Peyer's patch (tissue), 4 donors: ENCODE results near the gene APOBEC3F. TPM values are rescaled to one million over a fixed set of nuclear protein-coding genes. Genes with fewer than 3 reads are reported as not detected.
"Not testable (repeated sequence)": the region's sequence is repeated elsewhere in the genome, so short reads cannot be mapped to it uniquely, and the experiment has no call there.

Experiments
- DNase-seq, 3 donors: peaks; one replicate each; pipeline ENCODE4 v3.0.0-alpha.2; 2017 to 2019
- H3K27ac ChIP-seq, 4 donors: fragments of 200-600 bp; sonication (generic); one replicate each; pipeline ENCODE4 v1.5.1; 2016 to 2019
- H3K27me3 ChIP-seq, 2 donors: fragments of 200-600 bp; sonication (generic); one replicate each; pipeline ENCODE4 v1.5.1; 2019
- H3K36me3 ChIP-seq, 3 donors: fragments of 200-600 bp; sonication (generic); one replicate each; pipeline ENCODE4 v1.5.1; 2016 to 2019
- H3K4me1 ChIP-seq, 4 donors: fragments of 200-600 bp; sonication (generic); one replicate each; pipeline ENCODE4 v1.5.1; 2016 to 2019
- H3K4me3 ChIP-seq, 4 donors: fragments of 200-600 bp; sonication (generic); 1 replicate in 3 of 4; 2 replicates in 1 of 4; pipeline ENCODE4 v1.5.1; 2016 to 2019; ENCODE audit warnings: mild to moderate bottlenecking in 1 of 4
- H3K9me3 ChIP-seq, 4 donors: fragments of 200-600 bp; sonication (generic); one replicate each; pipeline ENCODE4 v1.5.1; 2016 to 2019; ENCODE audit warnings: mild to moderate bottlenecking in 1 of 4
- POLR2A ChIP-seq, 2 donors: fragments of 450-650 bp; IDR thresholded peaks; one replicate each; pipeline ENCODE4 v1.5.1; 2017; ENCODE audit warnings: antibody characterized with exemption in 2 of 2, mild to moderate bottlenecking in 2 of 2, moderate library complexity in 2 of 2
- total RNA-seq, 4 donors: library from RNA; depleted of rRNA; stranded (reverse); fragments of >200 nt; gene quantifications; one replicate each; pipeline ENCODE4 v1.1.0, GENCODE V29; 2016
- TF ChIP-seq, protein P1 (sequence below), 6 experiments: fragments of 450-650 bp in 4 of 6; fragments of 200-600 bp in 2 of 6; sonication (generic) in 1 of 6; IDR thresholded peaks; one replicate each; pipeline ENCODE4 v1.5.1; 2017 to 2019; ENCODE audit warnings: antibody characterized with exemption in 6 of 6, mild to moderate bottlenecking in 3 of 6, moderate library complexity in 1 of 6

The APOBEC3F gene
- total RNA-seq, 4 donors from 2014 or later, result 0.70 to 8.3 (median 1.6) TPM

DNA sequence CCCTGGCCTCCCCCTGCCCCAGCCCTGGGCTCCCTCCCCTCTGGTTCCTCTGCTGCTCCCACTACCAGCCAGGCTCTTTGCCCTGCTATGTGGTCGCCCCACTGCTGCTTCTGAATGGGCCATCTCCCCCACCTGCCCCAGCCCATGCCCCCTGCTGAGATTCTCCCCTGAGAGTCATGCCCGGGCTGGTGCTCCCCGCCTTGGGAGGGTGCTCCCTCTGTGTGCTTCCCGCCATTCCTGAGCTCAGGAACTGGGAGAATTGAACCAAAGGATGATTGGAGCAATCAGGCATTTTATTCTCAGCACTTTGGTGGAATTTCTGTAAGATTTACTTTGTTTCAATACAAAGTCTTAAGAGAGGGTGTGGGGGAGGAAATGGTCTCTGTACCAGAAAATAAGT, 12.9 kb upstream of the APOBEC3F start:
- Histone ChIP-seq H3K27ac (no peak overlapping the region), H3K9me3 (no peaks in the 10 kb centered on the region), H3K4me3 (no peak overlapping the region), H3K4me1 (no peaks in the 10 kb centered on the region), H3K27me3 (no peaks in the 10 kb centered on the region), H3K36me3 (no peaks in the 10 kb centered on the region)
- TF ChIP-seq, protein P1, sequence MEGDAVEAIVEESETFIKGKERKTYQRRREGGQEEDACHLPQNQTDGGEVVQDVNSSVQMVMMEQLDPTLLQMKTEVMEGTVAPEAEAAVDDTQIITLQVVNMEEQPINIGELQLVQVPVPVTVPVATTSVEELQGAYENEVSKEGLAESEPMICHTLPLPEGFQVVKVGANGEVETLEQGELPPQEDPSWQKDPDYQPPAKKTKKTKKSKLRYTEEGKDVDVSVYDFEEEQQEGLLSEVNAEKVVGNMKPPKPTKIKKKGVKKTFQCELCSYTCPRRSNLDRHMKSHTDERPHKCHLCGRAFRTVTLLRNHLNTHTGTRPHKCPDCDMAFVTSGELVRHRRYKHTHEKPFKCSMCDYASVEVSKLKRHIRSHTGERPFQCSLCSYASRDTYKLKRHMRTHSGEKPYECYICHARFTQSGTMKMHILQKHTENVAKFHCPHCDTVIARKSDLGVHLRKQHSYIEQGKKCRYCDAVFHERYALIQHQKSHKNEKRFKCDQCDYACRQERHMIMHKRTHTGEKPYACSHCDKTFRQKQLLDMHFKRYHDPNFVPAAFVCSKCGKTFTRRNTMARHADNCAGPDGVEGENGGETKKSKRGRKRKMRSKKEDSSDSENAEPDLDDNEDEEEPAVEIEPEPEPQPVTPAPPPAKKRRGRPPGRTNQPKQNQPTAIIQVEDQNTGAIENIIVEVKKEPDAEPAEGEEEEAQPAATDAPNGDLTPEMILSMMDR (IDR thresholded peaks at IDR 0.05), result no peak
- no peak for TF ChIP-seq POLR2A (IDR thresholded peaks at IDR 0.05)
- DNase-seq, result no peak

DNA sequence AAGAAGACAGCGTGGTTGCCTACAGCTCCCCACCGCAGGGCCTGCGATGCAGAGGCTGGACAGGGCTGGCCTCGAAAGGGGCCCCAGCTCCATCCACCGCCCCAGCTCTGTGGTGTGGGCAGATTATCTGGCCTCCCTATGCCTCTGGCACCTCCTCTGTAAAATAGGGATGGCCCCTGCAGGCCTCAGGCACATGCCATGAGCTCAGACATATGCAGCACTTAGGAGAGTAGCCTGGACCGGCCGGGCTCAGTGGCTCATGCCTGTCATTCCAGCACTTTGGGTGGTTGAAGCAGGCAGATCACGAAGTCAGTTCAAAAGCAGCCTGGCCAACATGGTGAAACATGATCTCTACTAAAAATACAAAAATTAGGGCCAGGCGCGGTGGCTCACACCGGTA, 12.4 kb upstream of the APOBEC3F start:
- no peak for TF ChIP-seq POLR2A (IDR thresholded peaks at IDR 0.05)
- TF ChIP-seq, protein P1 (IDR thresholded peaks at IDR 0.05), result no peak
- Histone ChIP-seq H3K36me3 (no peaks in the 10 kb centered on the region), H3K9me3 (no peaks in the 10 kb centered on the region), H3K27me3 (no peaks in the 10 kb centered on the region), H3K4me3 (no peak overlapping the region), H3K4me1 (no peaks in the 10 kb centered on the region), H3K27ac (no peak overlapping the region)
- no peak for DNase-seq

DNA sequence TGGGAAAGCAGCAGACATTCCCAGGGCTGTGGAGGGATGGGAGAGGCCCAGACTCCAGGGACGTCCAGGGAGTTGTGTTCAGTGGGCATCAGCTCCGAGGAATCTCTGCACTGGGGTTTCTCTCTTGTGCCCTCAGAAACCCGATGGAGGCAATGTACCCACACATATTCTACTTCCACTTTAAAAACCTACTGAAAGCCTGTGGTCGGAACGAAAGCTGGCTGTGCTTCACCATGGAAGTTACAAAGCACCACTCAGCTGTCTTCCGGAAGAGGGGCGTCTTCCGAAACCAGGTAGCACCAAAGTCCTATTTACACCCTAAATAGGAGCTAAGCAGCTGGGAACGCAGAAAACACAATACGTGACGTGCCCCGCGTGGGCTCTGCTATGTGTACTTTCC, 11.4 kb upstream of the APOBEC3F start:
- no peaks in the 10 kb centered on the region for H3K4me1 ChIP-seq
- no peak overlapping the region for H3K27ac ChIP-seq
- H3K9me3 ChIP-seq, result no peaks in the 10 kb centered on the region
- TF ChIP-seq POLR2A (IDR thresholded peaks at IDR 0.05), result no peak
- TF ChIP-seq, protein P1 (IDR thresholded peaks at IDR 0.05), result no peak
- no peaks in the 10 kb centered on the region for H3K27me3 ChIP-seq
- DNase-seq, result no peak
- H3K4me3 ChIP-seq, result no peak overlapping the region
- H3K36me3 ChIP-seq, result no peaks in the 10 kb centered on the region

DNA sequence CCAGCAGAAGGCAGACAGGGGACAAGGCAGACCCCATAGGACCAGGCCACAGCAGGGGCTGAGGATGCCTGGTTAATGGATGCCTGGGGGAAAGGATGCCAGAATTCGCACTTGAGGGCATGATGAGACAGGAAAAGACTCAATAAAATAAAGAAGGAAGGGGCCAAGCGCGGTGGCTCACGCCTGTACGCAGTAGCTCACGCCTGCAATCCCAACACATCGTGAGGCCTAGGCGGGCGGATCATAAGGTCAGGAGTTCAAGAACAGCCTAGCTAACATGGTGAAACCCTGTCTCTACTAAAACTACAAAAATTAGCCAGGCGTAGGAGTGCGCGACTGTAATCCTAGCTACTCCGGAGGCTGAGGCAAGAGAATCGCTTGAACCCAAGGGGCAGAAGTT, 10.0 kb upstream of the APOBEC3F start:
- Histone ChIP-seq H3K9me3 (no peaks in the 10 kb centered on the region), H3K27ac (no peak overlapping the region), H3K4me1 (no peaks in the 10 kb centered on the region), H3K4me3 (no peak overlapping the region), H3K27me3 (no peaks in the 10 kb centered on the region), H3K36me3 (no peaks in the 10 kb centered on the region)
- TF ChIP-seq, protein P1 (IDR thresholded peaks at IDR 0.05), result no peak
- no peak for TF ChIP-seq POLR2A (IDR thresholded peaks at IDR 0.05)
- DNase-seq, result no peak

DNA sequence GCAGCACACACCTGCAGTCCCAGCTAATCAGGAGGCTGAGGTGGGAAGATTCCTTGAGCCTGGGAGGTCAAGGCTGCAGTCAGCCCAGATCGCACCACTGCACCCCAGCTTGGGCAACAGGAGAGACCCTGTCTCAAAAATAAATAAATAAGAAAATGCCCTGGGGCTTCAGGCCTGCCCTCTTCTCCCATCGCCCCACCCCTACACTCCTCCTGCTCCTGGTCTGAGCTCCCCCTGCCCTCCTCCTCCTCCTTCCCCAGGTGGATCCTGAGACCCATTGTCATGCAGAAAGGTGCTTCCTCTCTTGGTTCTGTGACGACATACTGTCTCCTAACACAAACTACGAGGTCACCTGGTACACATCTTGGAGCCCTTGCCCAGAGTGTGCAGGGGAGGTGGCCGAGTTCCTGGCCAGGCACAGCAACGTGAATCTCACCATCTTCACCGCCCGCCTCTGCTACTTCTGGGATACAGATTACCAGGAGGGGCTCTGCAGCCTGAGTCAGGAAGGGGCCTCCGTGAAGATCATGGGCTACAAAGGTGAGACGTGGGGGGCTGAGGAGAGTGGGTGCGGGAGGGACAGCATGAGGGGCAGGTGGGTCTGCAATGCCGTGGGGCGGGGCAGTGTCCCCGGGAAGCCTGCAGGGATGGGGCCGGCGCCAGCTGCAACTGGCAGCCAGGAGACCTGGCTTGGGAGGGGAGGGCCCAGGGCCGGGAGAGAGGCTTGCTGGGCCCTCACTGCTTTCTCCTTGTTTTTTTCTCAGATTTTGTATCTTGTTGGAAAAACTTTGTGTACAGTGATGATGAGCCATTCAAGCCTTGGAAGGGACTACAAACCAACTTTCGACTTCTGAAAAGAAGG, 9.0 kb upstream of the APOBEC3F start:
- not testable (repeated sequence) for H3K9me3 ChIP-seq, H3K27ac ChIP-seq, H3K27me3 ChIP-seq, H3K4me3 ChIP-seq, H3K36me3 ChIP-seq, DNase-seq, H3K4me1 ChIP-seq

DNA sequence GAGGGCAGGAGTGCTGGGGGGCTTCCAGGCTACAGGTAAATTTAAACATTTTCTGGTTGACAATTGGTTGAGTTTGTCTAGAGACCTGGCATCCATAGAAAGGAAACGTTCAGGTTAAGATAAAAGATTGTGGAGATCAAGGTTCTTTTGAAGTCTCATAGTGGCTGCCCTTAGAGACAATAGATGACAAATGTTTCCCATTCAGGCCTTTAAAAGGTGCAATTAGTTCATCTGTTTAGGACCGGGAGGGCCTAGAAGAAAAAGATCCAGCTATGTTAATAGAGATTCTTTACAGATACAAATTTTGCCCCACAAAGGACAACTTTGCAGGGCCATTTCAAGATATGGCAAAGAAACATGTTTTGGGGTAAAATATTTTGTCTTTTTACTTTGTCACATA, 3.6 kb upstream of the APOBEC3F start:
- H3K4me1 ChIP-seq, DNase-seq, H3K4me3 ChIP-seq, H3K27me3 ChIP-seq, H3K27ac ChIP-seq, H3K9me3 ChIP-seq, H3K36me3 ChIP-seq: not testable (repeated sequence)
